HepG2 (cell line): ENCODE data around the gene EIF6. TPM values are rescaled to one million over a fixed set of nuclear protein-coding genes. Genes with fewer than 3 reads are reported as not detected.
A peak's percentile ranks its signal among the peaks of the same experiment; 100 is the strongest.

Source experiments
- GTF2F1 ChIP-seq: fragments of 150-350 bp; IDR thresholded peaks from 2 replicates; pipeline ENCODE4 v1.6.1; 2014; ENCODE audit warnings: low read length
- SOX6 ChIP-seq, 2 experiments: fragments of 450-650 bp in 1 of 2; sonication (generic) in 1 of 2; formaldehyde crosslinking in 1 of 2; IDR thresholded peaks; 2 replicates each; pipeline versions ENCODE4 v1.4.0 to v1.6.1; 2017 to 2020; ENCODE audit warnings: antibody characterized with exemption in 1 of 2, mild to moderate bottlenecking in 1 of 2, missing genetic modification reagents in 1 of 2
- SP2 ChIP-seq: sonication (generic); formaldehyde crosslinking; IDR thresholded peaks from 2 replicates; pipeline ENCODE4 v1.5.1; 2020; ENCODE audit warnings: mild to moderate bottlenecking, missing genetic modification reagents
- YEATS2 ChIP-seq: sonication (generic); formaldehyde crosslinking; IDR thresholded peaks from 2 replicates; pipeline ENCODE4 v1.4.0; 2020; ENCODE audit warnings: missing genetic modification reagents, borderline replicate concordance
- ZEB1 ChIP-seq: IDR thresholded peaks from 2 replicates; pipeline ENCODE4 v1.6.1; 2012; ENCODE audit warnings: mild to moderate bottlenecking, low read depth, inconsistent platforms; ENCODE audit not compliant: insufficient replicate concordance
- ZFY ChIP-seq: sonication (generic); formaldehyde crosslinking; IDR thresholded peaks from 2 replicates; pipeline ENCODE4 v1.4.0; 2020; ENCODE audit warnings: missing genetic modification reagents
- ZNF124 ChIP-seq: sonication (generic); formaldehyde crosslinking; IDR thresholded peaks from 2 replicates; pipeline ENCODE4 v1.4.0; 2020; ENCODE audit warnings: missing genetic modification reagents
- ZNF224 ChIP-seq: sonication (generic); formaldehyde crosslinking; IDR thresholded peaks from 2 replicates; pipeline ENCODE4 v1.5.0; 2020; ENCODE audit warnings: mild to moderate bottlenecking, missing genetic modification reagents
- ZNF274 ChIP-seq: sonication (generic); formaldehyde crosslinking; IDR thresholded peaks from 2 replicates; pipeline ENCODE4 v1.5.1; 2020; ENCODE audit warnings: mild to moderate bottlenecking, missing genetic modification reagents
- ZNF383 ChIP-seq: sonication (generic); formaldehyde crosslinking; IDR thresholded peaks from 2 replicates; pipeline ENCODE4 v1.4.0; 2020; ENCODE audit warnings: missing genetic modification reagents, mild to moderate bottlenecking, borderline replicate concordance
- ZNF501 ChIP-seq: sonication (generic); formaldehyde crosslinking; IDR thresholded peaks from 2 replicates; pipeline ENCODE4 v1.5.1; 2020; ENCODE audit warnings: mild to moderate bottlenecking, moderate library complexity, missing genetic modification reagents
- ZNF547 ChIP-seq: sonication (generic); formaldehyde crosslinking; IDR thresholded peaks from 2 replicates; pipeline ENCODE4 v1.5.1; 2020; ENCODE audit warnings: mild to moderate bottlenecking, missing genetic modification reagents
- ZNF607 ChIP-seq: sonication (generic); formaldehyde crosslinking; IDR thresholded peaks from 2 replicates; pipeline ENCODE4 v1.5.1; 2020; ENCODE audit warnings: missing genetic modification reagents, mild to moderate bottlenecking, borderline replicate concordance
- ZNF839 ChIP-seq: sonication (generic); formaldehyde crosslinking; IDR thresholded peaks from 2 replicates; pipeline ENCODE4 v1.4.0; 2020; ENCODE audit warnings: missing genetic modification reagents, mild to moderate bottlenecking, borderline replicate concordance
- ZSCAN31 ChIP-seq: sonication (generic); formaldehyde crosslinking; IDR thresholded peaks from 2 replicates; pipeline ENCODE4 v1.5.0; 2020; ENCODE audit warnings: low read depth, mild to moderate bottlenecking, missing genetic modification reagents
- polyA plus RNA-seq, 8 experiments: library from polyadenylated mRNA; depleted of rRNA in 3 of 8; stranded (reverse) in 7 of 8; unstranded in 1 of 8; fragments of >200 nt; fragmentation: Illumina TruSeq in 4 of 8; extraction: Trizol in 4 of 8; gene quantifications; 2 replicates each; pipeline versions ENCODE4 v1.2.1 to v1.2.3, GENCODE V29; 2011 to 2016; ENCODE audit warnings: low read depth in 4 of 8, missing spikeins in 1 of 8, mixed read lengths in 1 of 8; ENCODE audit not compliant: insufficient read depth in 1 of 8
- total RNA-seq, 5 experiments: library from RNA; depleted of rRNA; stranded (reverse); fragments of >200 nt; fragmentation: Illumina TruSeq; extraction: Trizol; gene quantifications; 2 replicates each; pipeline ENCODE4 v1.2.3, GENCODE V29; 2016; ENCODE audit warnings: low read depth in 1 of 5
- TF ChIP-seq, protein P1 (sequence below): sonication (generic); formaldehyde crosslinking; conservative IDR thresholded peaks from 2 replicates; pipeline ENCODE4 v1.8.1; 2023; ENCODE audit warnings: missing genetic modification reagents
- TF ChIP-seq, protein P2 (sequence below): sonication (generic); formaldehyde crosslinking; IDR thresholded peaks from 2 replicates; pipeline ENCODE4 v1.8.0; 2022; ENCODE audit warnings: missing genetic modification reagents, mild to moderate bottlenecking, borderline replicate concordance
- TF ChIP-seq, protein P3 (sequence below): sonication (generic); formaldehyde crosslinking; IDR thresholded peaks from 2 replicates; pipeline ENCODE4 v1.4.0; 2020; ENCODE audit warnings: missing genetic modification reagents
- TF ChIP-seq, protein P4 (sequence below): sonication (generic); formaldehyde crosslinking; IDR thresholded peaks from 2 replicates; pipeline ENCODE4 v1.5.1; 2020; ENCODE audit warnings: mild to moderate bottlenecking, missing genetic modification reagents, moderate library complexity
- TF ChIP-seq, protein P5 (sequence below): sonication (generic); formaldehyde crosslinking; IDR thresholded peaks from 2 replicates; pipeline ENCODE4 v1.4.0; 2020; ENCODE audit warnings: missing genetic modification reagents

Gene EIF6
- total and polyA plus RNA-seq, 2 of the 13 experiments (the other 11 are each of a cell fraction or from before 2014, with no cell fraction given) = 462 to 466 TPM

DNA sequence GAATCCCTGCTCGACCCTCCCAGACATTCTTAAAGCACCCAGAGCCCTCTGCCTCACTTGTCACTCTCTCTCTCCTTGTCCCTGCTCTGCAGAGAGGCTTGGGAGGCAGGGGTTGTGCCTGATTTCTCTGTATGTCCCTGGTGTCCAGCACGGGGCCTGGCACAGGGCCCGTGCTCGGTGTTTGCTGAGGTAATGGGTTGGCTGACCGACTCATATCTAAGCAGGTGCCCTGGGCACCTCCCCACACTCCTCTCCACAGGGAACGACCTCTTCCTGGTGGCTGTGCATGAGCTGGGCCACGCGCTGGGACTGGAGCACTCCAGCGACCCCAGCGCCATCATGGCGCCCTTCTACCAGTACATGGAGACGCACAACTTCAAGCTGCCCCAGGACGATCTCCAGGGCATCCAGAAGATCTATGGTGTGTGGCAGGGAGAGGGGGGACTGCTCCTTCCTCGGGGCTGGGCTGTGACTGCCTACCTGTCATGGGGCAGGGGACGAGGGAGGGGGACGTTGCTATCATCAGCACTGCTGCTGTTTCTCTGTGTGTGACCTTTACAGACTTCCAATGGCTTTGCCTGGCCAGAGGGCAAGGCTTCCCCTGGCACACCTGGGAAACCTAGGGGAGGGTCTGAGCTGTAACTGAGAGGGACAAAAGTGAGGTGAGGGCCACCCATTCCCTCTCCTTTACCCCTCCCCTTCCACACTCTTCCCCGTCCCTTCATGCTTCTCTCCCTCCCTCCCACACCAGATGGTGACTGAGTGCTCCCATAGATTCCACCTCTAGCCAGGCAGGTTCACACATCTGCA lies 20.8 kb downstream of the EIF6 start (continued):
- TF ChIP-seq ZNF274 (CRISPR knock-in tag) (0 out of 2 replicates have a peak, but pooled peaks have one; percentile 54), ZNF547 (CRISPR knock-in tag) (peak; percentile 51; the same call in 1 of the 2 replicates), ZNF607 (CRISPR knock-in tag) (peak; percentile 62; the same call in 1 of the 2 replicates), SP2 (CRISPR knock-in tag) (0 out of 2 replicates have a peak, but pooled peaks have one; percentile 20), ZEB1 (no peak), ZNF224 (CRISPR knock-in tag) (peak; percentile 72; the same call in 1 of the 2 replicates), ZNF501 (CRISPR knock-in tag) (peak; percentile 76; the same call in 1 of the 2 replicates), ZFY (0 out of 2 replicates have a peak, but pooled peaks have one; percentile 19), ZNF383 (CRISPR knock-in tag) (no peak), SOX6 (IDR thresholded peaks at IDR 0.05) (no peak), SOX6 (CRISPR knock-in tag; IDR thresholded peaks at IDR 0.05) (no peak), GTF2F1 (no peak), ZNF124 (CRISPR knock-in tag) (no peak), YEATS2 (CRISPR knock-in tag) (no peak), ZSCAN31 (CRISPR knock-in tag) (peak; percentile 24; the same call in 1 of the 2 replicates), ZNF839 (CRISPR knock-in tag) (0 out of 2 replicates have a peak, but pooled peaks have one; percentile 49)
- TF ChIP-seq, protein P1, sequence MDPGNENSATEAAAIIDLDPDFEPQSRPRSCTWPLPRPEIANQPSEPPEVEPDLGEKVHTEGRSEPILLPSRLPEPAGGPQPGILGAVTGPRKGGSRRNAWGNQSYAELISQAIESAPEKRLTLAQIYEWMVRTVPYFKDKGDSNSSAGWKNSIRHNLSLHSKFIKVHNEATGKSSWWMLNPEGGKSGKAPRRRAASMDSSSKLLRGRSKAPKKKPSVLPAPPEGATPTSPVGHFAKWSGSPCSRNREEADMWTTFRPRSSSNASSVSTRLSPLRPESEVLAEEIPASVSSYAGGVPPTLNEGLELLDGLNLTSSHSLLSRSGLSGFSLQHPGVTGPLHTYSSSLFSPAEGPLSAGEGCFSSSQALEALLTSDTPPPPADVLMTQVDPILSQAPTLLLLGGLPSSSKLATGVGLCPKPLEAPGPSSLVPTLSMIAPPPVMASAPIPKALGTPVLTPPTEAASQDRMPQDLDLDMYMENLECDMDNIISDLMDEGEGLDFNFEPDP (CRISPR knock-in tag) = 0 out of 2 replicates have a peak, but pooled peaks have one; percentile 8
- TF ChIP-seq, protein P2, sequence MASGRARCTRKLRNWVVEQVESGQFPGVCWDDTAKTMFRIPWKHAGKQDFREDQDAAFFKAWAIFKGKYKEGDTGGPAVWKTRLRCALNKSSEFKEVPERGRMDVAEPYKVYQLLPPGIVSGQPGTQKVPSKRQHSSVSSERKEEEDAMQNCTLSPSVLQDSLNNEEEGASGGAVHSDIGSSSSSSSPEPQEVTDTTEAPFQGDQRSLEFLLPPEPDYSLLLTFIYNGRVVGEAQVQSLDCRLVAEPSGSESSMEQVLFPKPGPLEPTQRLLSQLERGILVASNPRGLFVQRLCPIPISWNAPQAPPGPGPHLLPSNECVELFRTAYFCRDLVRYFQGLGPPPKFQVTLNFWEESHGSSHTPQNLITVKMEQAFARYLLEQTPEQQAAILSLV (CRISPR knock-in tag) = no peak
- TF ChIP-seq, protein P3, sequence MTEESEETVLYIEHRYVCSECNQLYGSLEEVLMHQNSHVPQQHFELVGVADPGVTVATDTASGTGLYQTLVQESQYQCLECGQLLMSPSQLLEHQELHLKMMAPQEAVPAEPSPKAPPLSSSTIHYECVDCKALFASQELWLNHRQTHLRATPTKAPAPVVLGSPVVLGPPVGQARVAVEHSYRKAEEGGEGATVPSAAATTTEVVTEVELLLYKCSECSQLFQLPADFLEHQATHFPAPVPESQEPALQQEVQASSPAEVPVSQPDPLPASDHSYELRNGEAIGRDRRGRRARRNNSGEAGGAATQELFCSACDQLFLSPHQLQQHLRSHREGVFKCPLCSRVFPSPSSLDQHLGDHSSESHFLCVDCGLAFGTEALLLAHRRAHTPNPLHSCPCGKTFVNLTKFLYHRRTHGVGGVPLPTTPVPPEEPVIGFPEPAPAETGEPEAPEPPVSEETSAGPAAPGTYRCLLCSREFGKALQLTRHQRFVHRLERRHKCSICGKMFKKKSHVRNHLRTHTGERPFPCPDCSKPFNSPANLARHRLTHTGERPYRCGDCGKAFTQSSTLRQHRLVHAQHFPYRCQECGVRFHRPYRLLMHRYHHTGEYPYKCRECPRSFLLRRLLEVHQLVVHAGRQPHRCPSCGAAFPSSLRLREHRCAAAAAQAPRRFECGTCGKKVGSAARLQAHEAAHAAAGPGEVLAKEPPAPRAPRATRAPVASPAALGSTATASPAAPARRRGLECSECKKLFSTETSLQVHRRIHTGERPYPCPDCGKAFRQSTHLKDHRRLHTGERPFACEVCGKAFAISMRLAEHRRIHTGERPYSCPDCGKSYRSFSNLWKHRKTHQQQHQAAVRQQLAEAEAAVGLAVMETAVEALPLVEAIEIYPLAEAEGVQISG = peak; percentile 28; the same call in 1 of the 2 replicates
- TF ChIP-seq, protein P4, sequence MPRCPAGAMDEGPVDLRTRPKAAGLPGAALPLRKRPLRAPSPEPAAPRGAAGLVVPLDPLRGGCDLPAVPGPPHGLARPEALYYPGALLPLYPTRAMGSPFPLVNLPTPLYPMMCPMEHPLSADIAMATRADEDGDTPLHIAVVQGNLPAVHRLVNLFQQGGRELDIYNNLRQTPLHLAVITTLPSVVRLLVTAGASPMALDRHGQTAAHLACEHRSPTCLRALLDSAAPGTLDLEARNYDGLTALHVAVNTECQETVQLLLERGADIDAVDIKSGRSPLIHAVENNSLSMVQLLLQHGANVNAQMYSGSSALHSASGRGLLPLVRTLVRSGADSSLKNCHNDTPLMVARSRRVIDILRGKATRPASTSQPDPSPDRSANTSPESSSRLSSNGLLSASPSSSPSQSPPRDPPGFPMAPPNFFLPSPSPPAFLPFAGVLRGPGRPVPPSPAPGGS (CRISPR knock-in tag) = peak; percentile 47
- TF ChIP-seq, protein P5, sequence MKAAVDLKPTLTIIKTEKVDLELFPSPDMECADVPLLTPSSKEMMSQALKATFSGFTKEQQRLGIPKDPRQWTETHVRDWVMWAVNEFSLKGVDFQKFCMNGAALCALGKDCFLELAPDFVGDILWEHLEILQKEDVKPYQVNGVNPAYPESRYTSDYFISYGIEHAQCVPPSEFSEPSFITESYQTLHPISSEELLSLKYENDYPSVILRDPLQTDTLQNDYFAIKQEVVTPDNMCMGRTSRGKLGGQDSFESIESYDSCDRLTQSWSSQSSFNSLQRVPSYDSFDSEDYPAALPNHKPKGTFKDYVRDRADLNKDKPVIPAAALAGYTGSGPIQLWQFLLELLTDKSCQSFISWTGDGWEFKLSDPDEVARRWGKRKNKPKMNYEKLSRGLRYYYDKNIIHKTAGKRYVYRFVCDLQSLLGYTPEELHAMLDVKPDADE (CRISPR knock-in tag) = no peak
